Duodenal mucosa (tissue), 2 donors: ENCODE measurements around the gene HLA-DQA1.

Experiments
- H3K27ac ChIP-seq: one replicate; pipeline ENCODE4 v1.7.0; 2013; ENCODE audit warnings: low read depth, low read length
- H3K27me3 ChIP-seq, 2 donors: one replicate each; pipeline ENCODE4 v1.7.0; 2013; ENCODE audit warnings: low read length in 2 of 2, control low read depth in 1 of 2; ENCODE audit not compliant: insufficient read depth in 2 of 2, control insufficient read depth in 1 of 2
- H3K36me3 ChIP-seq, 2 donors: one replicate each; pipeline ENCODE4 v1.7.0; 2013; ENCODE audit warnings: low read length in 2 of 2, control low read depth in 1 of 2; ENCODE audit not compliant: insufficient read depth in 2 of 2, control insufficient read depth in 1 of 2
- H3K4me1 ChIP-seq, 2 donors: one replicate each; pipeline ENCODE4 v1.7.0; 2013; ENCODE audit warnings: low read length in 2 of 2, control low read depth in 1 of 2; ENCODE audit not compliant: insufficient read depth in 2 of 2, control insufficient read depth in 1 of 2
- H3K4me3 ChIP-seq, 2 donors: one replicate each; pipeline ENCODE4 v1.7.0; 2013; ENCODE audit warnings: low read length in 2 of 2, low read depth in 1 of 2
- H3K9ac ChIP-seq, 2 donors: one replicate each; pipeline ENCODE4 v1.7.0; 2013; ENCODE audit warnings: low read length in 2 of 2, low read depth in 1 of 2
- H3K9me3 ChIP-seq, 2 donors: one replicate each; pipeline ENCODE4 v1.7.0; 2013; ENCODE audit warnings: low read length in 2 of 2, control low read depth in 1 of 2; ENCODE audit not compliant: control insufficient read depth in 1 of 2

The HLA-DQA1 gene

DNA sequence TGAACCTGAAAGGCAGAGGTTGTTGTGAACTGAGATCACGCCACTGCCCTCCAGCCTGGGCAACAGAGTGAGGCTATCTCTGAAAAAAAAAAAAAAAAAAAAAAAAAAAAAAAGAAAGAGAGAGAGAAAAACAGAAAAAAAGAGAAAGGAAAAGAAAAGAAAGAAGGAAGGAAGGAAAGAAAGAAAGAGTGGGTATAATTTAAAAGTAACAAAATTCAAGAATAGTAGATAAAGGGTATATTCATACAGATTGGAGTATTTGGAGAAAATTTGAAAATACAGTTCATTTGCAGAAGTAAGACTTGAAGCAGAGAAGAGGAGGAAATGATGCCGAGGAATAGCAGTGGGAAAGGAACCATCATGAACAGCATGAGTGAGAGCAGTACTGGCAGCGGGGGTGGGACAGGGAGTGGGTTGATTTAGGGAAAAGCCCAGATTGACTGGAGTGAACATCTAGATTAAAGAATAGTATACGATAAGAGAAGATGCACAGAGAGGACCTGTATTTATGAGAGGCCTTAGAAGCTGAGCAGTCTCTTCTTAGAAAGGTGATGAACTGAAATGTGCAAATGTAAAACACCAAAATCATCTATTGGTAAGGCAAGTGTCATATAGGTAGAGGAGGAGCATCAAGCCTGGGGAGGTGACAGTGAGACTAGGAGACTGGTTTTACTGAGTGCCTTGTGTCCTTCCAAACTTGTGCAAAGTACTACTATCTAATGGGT lies 29.8 kb upstream of the HLA-DQA1 start:
- peaks cover 0 to 8% of the 10 kb centered on the region in 2 donors for H3K4me1 ChIP-seq
- H3K4me3 ChIP-seq, result no peak overlapping the region
- H3K27ac ChIP-seq, result no peak overlapping the region
- H3K9ac ChIP-seq, result no peak overlapping the region
- H3K9me3 ChIP-seq, result no peaks in the 10 kb centered on the region
- H3K36me3 ChIP-seq, result no peaks in the 10 kb centered on the region
- no peaks in the 10 kb centered on the region for H3K27me3 ChIP-seq

DNA sequence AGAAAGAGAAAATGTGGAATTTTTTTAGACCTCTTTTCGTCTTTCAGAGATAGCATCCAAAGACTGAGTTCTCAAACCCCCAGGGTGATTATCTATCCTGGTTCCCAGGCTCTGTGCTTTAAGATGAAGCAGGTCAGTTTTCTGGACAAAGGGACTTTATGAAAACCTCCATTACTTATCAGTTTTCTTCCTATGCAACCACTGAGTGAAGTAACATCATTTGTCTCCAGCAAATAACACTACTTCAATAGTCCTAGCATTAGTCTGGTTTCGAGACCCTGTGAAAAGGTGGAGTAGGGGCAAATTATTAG lies 29.3 kb upstream of the HLA-DQA1 start:
- H3K4me3 ChIP-seq, result no peak overlapping the region
- H3K27me3 ChIP-seq, result no peaks in the 10 kb centered on the region
- H3K4me1 ChIP-seq, result peaks cover 0 to 8% of the 10 kb centered on the region in 2 donors
- H3K9me3 ChIP-seq, result no peaks in the 10 kb centered on the region
- H3K36me3 ChIP-seq, result no peaks in the 10 kb centered on the region
- H3K9ac ChIP-seq, result no peak overlapping the region
- no peak overlapping the region for H3K27ac ChIP-seq

DNA sequence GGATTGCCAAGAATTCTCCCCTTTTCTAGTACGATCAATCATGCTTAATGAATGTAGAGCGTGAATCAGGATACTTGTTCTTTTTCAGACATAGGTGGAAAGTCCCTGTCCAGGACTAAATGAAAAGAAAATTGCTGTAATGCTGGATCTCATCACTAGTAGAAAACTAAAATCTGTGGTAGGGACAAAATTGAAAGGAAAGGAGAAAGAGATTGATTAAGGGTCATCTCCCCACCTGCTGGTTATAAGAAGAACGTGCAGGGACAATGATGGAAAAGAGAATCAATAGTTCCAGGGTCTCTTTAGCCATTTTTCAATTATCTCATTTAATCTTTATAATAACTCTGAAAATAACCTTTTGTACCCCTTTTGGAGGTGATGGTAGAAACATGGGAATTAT lies 28.8 kb upstream of the HLA-DQA1 start:
- H3K27me3 ChIP-seq, result no peaks in the 10 kb centered on the region
- no peak overlapping the region for H3K4me3 ChIP-seq
- H3K4me1 ChIP-seq, result peaks cover 0 to 8% of the 10 kb centered on the region in 2 donors
- H3K27ac ChIP-seq, result no peak overlapping the region
- H3K36me3 ChIP-seq, result no peaks in the 10 kb centered on the region
- H3K9me3 ChIP-seq, result no peaks in the 10 kb centered on the region
- no peak overlapping the region for H3K9ac ChIP-seq

DNA sequence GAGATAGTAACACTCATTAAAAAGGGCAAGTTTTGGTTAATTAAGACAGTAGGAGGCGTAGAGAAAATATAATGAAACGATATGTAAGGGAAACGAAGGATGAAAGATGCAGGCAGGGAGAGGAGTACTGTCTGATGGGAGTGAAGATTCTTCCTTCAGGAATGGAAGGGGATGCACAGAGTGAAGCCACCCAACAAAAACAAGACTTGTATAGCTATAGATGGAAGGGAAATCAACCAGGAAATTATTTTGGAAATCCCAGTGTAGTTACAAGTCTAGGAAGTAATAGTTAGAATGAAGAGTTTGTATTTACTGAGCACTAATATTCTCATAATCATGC lies 27.8 kb upstream of the HLA-DQA1 start:
- Histone ChIP-seq H3K4me1 (peaks cover 0 to 8% of the 10 kb centered on the region in 2 donors), H3K36me3 (no peaks in the 10 kb centered on the region), H3K9me3 (no peaks in the 10 kb centered on the region), H3K4me3 (peak overlapping the region in 1 of 2 donors; percentile 44), H3K9ac (peak overlapping the region in 1 of 2 donors; percentile 41), H3K27me3 (no peaks in the 10 kb centered on the region), H3K27ac (peak overlapping the region; percentile 63)

DNA sequence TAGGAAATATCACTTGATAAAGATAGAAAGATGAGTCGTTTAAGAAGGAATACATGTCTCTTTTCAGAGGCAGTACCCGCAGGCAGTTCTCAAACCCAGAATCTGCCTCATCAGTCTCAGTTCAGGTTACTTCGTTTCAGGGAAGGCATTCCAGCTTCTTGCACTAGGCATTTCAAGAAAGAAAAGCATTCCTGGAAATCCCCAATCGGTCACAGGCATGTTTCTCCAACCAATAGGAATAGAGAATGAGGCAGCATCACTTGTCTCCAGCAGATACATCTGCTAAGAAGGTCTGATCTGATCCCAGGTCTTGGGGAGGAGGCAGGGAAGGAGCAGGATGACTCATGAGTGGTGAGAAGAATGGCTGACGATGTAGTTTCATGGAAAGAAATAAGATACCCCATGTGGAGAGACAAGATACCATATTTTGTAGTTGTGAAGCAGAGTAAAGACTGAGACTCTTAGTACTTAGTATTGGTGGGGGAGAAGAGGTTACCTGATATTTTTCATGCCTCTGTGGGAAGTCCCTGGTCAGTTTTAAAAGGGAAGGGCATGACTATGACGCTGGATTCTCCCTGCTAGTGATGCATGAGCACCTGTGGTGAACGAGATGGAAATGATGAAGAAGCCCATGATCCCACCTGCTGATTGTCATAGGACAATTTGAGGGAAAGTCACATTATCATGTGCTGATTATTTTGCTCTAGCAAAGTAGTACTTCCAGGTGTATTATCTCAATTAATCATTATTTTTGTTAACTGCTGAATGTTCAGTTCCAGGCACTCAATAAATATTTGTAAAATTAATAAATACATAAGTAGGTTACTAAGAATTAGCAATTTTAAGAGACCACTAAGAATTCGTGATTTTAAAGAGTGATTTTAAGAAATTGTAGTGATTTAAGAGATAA lies 27.2 kb upstream of the HLA-DQA1 start:
- H3K27ac ChIP-seq, result peak overlapping the region; percentile 63
- H3K4me3 ChIP-seq, result peak overlapping the region; percentile 32 to 44
- H3K36me3 ChIP-seq, result no peaks in the 10 kb centered on the region
- H3K9me3 ChIP-seq, result no peaks in the 10 kb centered on the region
- peak overlapping the region in 1 of 2 donors; percentile 41 for H3K9ac ChIP-seq
- H3K4me1 ChIP-seq, result peaks cover 0 to 8% of the 10 kb centered on the region in 2 donors
- H3K27me3 ChIP-seq, result no peaks in the 10 kb centered on the region

DNA sequence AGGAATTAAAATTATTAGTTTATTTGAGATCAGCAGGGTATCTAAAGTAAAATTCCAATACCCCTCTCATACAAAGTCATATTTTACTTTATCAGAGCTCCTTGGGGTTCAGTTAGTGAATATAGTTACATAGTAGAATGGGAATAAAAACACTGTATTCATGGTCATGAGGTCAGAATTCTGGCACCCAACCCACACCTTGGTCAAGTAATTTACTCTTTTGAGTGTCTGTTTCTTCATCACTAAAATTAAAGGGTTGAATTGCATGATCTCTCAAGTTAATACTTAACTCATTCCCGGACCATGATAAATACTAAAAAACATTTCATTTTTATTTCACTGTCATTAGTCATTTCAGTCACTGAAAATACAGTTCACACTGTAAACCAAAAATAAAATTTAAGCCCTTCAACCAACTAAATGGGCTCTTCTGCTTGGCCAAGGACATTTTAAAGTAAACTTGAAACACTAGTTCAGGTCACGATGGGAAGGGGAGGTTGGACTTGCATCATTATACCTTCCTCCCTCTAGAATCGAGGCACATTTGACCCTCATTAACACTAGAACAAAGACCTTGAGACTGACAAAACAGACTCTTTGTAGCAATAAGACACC lies 26.4 kb upstream of the HLA-DQA1 start:
- no peaks in the 10 kb centered on the region for H3K27me3 ChIP-seq
- H3K9me3 ChIP-seq, result no peaks in the 10 kb centered on the region
- no peak overlapping the region for H3K4me3 ChIP-seq
- H3K9ac ChIP-seq, result no peak overlapping the region
- H3K36me3 ChIP-seq, result no peaks in the 10 kb centered on the region
- H3K4me1 ChIP-seq, result peaks cover 0 to 8% of the 10 kb centered on the region in 2 donors
- H3K27ac ChIP-seq, result no peak overlapping the region

DNA sequence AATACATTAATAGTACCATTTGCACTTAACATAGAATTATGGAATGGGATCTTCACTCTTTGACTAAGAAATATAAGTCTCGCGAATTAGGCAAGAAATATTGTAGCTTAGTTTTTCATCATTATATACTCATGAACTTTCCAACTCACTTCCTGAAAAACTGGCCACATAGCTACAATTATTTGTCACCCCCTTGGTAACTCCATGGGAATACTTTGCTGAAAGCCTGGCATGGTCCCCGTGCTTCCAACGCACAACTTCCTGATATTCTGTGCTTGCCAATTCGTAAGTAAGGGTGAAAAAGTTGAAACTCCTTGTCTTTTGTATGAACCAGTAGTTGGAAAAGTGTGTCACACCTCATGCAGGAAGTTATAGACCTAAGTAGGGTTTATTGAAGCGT lies 23.7 kb upstream of the HLA-DQA1 start:
- no peak overlapping the region for H3K27ac ChIP-seq

DNA sequence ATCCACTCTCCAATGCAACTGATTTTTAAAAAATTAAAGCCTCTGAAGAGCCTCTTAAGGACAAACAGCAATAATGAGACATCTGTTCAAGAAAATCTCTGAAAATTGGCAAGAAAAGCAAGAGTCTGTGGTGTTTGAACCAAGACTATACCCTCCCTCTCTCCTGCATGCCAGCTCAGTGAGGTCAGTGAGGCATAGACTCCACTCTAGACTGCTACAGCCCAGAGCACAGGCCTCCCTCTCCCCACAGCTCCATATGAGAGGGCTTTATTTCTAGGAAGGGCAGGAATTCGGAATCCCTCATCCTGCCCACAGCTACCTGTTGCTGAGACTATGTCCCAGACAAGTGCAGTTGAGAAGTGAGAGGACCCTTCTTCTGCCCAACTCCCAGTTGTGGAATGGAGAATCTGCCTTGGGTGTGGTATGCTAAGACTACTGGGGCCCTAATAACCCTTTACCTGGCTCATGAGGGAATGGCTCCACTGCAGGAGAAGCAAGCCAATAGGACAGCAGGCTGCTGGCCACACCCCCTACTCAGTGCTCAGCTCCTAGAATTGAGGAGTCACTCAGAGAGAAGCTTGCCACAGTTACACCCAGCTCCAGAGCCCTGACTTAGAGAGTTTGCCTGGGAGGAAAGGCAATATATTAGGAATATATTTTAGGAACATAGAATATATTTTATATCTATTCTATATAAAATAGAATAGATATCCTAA lies 22.7 kb upstream of the HLA-DQA1 start:
- Histone ChIP-seq H3K4me3 (no peak overlapping the region), H3K9ac (no peak overlapping the region), H3K9me3 (peaks cover 0 to 5% of the 10 kb centered on the region in 2 donors), H3K27ac (no peak overlapping the region), H3K36me3 (no peaks in the 10 kb centered on the region), H3K4me1 (peaks cover 0 to 5% of the 10 kb centered on the region in 2 donors), H3K27me3 (no peaks in the 10 kb centered on the region)

More for the DNA sequence above, 23.7 kb upstream of the HLA-DQA1 start:
- no peak overlapping the region for H3K4me3 ChIP-seq
- no peak overlapping the region for H3K9ac ChIP-seq
- peaks cover 0 to 8% of the 10 kb centered on the region in 2 donors for H3K4me1 ChIP-seq
- H3K9me3 ChIP-seq, result peaks cover 0 to 5% of the 10 kb centered on the region in 2 donors
- no peaks in the 10 kb centered on the region for H3K36me3 ChIP-seq
- no peaks in the 10 kb centered on the region for H3K27me3 ChIP-seq

DNA sequence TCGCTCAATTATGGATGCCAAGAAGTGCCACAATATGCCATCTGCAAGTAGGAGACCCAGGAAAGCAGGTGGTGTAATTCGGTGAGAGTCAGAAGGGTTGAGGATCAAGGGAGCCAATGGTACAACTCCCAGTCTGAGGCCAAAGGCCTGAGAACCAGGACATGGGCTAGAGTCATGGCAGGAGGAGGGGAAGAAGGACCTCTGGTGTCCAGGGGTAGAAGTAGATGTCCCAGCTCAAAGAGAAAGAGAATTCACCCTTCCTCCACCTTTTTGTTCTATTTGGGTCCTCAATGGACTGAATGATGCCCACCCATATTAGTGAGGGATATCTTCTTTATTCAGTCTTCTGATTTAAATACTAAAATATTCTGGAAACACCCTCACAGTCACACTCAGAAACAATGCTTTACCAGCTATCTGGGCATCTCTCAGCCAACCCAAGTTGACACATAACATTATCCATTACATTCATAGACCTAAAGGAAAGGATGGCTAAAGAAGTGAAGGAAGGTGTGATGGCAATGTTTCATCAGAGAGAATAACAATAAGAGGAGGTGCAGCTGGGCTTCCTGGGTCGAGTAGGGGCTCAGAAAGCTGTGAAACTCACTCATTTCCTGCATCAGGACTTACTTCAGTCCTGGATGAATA lies 21.2 kb upstream of the HLA-DQA1 start:
- Histone ChIP-seq H3K27me3 (no peaks in the 10 kb centered on the region), H3K4me1 (no peaks in the 10 kb centered on the region), H3K27ac (no peak overlapping the region)

More for the DNA sequence above, 21.2 kb upstream of the HLA-DQA1 start:
- Histone ChIP-seq H3K9ac (no peak overlapping the region), H3K4me3 (no peak overlapping the region), H3K9me3 (peaks cover 0 to 5% of the 10 kb centered on the region in 2 donors), H3K36me3 (no peaks in the 10 kb centered on the region)
